GM12873 (cell line): Measurements from ENCODE around the gene LGR5.

Source experiments
- CTCF ChIP-seq: IDR thresholded peaks from 2 replicates; pipeline ENCODE4 v1.5.1; 2012; ENCODE audit warnings: low read depth, mild to moderate bottlenecking, moderate library complexity, low read length, control low read depth; ENCODE audit not compliant: insufficient read depth; ENCODE audit errors: missing control alignments

Gene LGR5, protein sequence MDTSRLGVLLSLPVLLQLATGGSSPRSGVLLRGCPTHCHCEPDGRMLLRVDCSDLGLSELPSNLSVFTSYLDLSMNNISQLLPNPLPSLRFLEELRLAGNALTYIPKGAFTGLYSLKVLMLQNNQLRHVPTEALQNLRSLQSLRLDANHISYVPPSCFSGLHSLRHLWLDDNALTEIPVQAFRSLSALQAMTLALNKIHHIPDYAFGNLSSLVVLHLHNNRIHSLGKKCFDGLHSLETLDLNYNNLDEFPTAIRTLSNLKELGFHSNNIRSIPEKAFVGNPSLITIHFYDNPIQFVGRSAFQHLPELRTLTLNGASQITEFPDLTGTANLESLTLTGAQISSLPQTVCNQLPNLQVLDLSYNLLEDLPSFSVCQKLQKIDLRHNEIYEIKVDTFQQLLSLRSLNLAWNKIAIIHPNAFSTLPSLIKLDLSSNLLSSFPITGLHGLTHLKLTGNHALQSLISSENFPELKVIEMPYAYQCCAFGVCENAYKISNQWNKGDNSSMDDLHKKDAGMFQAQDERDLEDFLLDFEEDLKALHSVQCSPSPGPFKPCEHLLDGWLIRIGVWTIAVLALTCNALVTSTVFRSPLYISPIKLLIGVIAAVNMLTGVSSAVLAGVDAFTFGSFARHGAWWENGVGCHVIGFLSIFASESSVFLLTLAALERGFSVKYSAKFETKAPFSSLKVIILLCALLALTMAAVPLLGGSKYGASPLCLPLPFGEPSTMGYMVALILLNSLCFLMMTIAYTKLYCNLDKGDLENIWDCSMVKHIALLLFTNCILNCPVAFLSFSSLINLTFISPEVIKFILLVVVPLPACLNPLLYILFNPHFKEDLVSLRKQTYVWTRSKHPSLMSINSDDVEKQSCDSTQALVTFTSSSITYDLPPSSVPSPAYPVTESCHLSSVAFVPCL

DNA sequence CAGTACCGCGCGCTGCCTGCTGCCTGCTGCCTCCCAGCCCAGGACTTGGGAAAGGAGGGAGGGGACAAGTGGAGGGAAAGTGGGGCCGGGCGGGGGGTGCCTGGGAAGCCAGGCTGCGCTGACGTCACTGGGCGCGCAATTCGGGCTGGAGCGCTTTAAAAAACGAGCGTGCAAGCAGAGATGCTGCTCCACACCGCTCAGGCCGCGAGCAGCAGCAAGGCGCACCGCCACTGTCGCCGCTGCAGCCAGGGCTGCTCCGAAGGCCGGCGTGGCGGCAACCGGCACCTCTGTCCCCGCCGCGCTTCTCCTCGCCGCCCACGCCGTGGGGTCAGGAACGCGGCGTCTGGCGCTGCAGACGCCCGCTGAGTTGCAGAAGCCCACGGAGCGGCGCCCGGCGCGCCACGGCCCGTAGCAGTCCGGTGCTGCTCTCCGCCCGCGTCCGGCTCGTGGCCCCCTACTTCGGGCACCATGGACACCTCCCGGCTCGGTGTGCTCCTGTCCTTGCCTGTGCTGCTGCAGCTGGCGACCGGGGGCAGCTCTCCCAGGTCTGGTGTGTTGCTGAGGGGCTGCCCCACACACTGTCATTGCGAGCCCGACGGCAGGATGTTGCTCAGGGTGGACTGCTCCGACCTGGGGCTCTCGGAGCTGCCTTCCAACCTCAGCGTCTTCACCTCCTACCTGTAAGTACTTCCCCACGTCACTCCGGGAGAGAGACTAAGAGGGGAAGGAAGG is at the start of gene LGR5:
LGR5 (plus strand) TSS at position 186 of the 732 bp plus-strand sequence; CDS start at position 469, 283 bp downstream.
- no peak for TF ChIP-seq CTCF

DNA sequence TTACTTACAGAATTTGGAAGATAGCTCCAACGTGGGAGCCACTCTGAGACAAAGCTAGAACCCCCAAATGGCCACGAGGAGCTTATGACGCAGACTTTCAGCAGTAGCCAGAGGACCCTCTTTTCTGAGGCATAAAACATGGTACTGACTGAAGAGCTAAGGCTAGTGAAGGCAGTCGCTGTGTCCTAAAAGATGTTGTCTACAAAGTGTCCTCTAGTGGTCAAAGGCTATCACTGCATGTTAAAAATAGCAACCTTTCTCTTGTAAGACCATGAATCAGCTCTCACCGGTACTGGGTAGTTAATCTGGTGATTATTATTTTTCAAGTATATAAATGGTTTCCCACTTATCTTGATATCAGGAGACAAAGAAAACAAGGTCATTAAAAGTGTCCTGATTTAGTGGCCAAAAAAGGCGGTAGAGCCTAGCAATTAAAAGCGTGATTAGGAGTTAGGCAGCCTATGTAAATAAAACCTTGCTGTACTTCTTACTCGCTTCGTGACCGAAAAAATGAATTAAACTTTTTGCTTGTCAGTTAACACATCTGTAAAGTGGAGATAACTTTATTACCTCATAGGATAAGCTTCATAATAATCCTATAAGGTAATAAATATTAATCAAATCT is 47.0 kb upstream of the LGR5 start:
- peak; percentile 89 for TF ChIP-seq CTCF

GRCh38 chr12:71393625-71394024 is 46.0 kb upstream of the LGR5 start:
- TF ChIP-seq CTCF = no peak

GRCh38 chr12:71397433-71397954 is 42.1 kb upstream of the LGR5 start:
- TF ChIP-seq CTCF = no peak

- TF ChIP-seq CTCF = no peak
Measured at GRCh38 chr12:71399197-71399596, 40.4 kb upstream of the LGR5 start.

GRCh38 chr12:71400481-71400880 is 39.1 kb upstream of the LGR5 start:
- TF ChIP-seq CTCF = no peak
